Left lobe of liver (tissue), 2 donors: ENCODE measurements around the gene TGFBI. TPM values are rescaled to one million over a fixed set of nuclear protein-coding genes. Genes with fewer than 3 reads are reported as not detected.
A peak's percentile ranks its signal among the peaks of the same experiment; 100 is the strongest.

Experiments used
- ATAC-seq: fragments of 200-7000 bp; cut with Tn5 transposase; one replicate; pipeline ENCODE4 v1.9.1; 2020; ENCODE audit warnings: mild to moderate bottlenecking, moderate library complexity
- DNase-seq: peaks from one replicate; pipeline ENCODE4 v3.0.0-alpha.2; 2020; ENCODE audit warnings: low spot score
- total RNA-seq: library from RNA; stranded (reverse); gene quantifications from one replicate; pipeline ENCODE4 v1.2.1, GENCODE V29; 2021
- donor health status: DM: no; HTN: no; CAD: no; lungs with moderate emphysema.
- donor health status: DM: no; HTN: yes; CAD: no.

TGFBI gene
- total RNA-seq, 1 donor from 2014 or later: 49.3 TPM

DNA sequence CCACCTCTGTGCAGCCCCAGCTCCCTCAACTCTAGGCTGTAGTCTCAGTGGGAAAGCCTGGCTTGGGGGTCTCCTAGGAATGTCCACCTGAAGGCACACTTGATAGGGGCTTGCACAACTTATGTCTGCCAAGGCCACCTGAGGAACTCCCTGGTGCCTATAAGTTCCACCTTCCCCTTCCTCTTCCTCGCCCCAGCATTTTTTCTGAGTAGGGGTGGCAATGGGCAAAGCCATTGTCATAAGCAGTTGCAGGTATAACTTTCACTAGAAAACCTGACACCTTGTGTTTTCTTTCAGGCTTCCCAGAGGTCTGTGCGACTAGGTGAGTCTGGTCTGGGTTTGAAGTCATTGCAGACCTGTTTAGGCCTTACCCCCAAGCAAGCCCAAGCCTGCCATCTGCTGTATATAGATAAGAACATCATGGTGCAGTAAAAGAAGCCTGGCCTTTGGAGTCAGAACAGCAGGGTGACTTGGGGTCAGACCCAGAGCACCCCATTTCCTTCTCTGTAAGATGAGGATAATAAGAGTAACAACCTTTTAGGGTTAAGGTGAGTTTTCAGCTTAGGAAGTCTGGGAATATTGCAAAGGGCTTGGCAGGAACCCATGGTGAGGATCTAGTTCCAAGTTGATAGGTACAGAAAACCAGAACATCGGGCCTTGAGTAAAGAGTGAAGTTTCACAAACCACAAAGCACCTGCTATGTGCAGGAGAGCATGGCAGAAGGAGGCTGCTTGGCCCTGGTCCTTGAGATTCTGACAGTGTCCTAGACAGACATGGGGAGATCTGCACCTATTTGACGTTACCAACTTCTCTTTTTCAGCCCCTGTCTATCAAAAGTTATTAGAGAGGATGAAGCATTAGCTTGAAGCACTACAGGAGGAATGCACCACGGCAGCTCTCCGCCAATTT, 33.8 kb downstream of the TGFBI start:
- ATAC-seq (peak; percentile 65), DNase-seq (no peak)

DNA sequence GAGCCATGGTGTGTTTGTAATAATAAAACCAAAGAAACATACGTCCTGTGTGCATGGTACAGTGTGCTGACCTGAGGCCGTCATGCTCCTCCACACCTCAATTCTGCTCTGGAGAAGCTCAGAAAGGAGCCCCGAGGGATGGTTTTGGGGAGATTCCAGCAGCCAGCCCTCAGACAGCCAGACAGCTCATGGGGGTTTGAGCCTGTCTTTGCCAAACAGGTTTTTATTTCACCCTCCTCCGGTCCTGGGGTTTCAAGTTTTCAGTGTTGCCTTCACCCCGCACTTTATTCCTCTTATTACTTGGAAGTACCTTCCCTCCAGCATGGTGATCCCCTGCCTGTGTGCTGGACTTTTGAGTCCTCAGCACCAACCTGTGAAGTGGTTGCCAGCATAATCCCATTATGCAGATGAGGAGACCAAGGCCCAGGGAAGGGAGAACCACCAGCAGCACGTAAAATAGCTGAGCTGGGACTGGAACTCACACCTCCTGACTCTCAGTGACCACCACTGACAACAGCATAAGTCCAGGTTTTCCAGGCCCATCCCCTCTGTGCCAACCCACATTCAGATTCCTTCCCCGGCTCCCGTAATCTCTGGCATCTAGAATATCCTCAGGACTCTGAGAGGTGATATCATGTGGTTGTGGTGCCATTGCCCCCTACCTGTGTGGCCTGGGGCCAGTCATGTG, 35.1 kb downstream of the TGFBI start:
- ATAC-seq (no peak), DNase-seq (peak; percentile 14)

DNA sequence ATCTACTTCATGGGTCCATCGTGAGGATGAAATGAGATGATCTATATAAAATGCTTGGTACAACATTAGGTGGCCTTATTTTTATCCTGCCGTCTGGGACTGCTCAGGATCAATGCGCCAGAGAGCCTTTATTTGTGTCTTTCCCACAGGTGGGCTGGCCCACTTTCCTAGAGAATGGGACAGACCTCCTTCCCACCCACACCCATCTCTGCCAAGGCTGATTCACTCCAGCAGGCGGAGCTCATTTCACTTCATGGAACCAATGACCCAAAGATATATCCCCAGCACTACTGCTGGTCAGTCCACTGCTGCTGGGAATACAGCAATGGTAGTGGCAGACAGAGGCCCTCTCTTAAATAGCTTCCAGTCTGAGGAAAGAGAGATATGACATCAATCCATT, 35.7 kb downstream of the TGFBI start:
- DNase-seq (no peak), ATAC-seq (no peak)

DNA sequence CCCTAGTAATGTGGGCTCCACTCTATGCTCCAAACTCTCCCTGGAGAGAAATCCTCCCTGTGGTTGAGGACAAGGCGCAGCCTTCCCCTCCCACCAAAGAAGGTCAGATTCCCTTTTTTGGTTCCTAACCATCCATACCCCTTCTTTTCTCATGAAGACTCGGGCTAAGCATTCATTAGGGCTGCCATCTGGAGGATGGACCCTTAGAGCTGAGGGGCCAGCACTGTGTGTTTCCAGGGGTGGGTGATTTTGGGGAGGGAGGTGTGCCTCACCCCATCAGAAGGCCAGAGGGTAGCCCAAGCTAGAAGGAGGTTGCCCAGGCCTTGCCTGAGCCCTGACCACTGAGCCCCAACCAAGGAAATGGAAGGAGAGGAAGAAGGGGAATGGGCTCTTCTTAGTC, 36.8 kb downstream of the TGFBI start:
- ATAC-seq (no peak), DNase-seq (no peak)

DNA sequence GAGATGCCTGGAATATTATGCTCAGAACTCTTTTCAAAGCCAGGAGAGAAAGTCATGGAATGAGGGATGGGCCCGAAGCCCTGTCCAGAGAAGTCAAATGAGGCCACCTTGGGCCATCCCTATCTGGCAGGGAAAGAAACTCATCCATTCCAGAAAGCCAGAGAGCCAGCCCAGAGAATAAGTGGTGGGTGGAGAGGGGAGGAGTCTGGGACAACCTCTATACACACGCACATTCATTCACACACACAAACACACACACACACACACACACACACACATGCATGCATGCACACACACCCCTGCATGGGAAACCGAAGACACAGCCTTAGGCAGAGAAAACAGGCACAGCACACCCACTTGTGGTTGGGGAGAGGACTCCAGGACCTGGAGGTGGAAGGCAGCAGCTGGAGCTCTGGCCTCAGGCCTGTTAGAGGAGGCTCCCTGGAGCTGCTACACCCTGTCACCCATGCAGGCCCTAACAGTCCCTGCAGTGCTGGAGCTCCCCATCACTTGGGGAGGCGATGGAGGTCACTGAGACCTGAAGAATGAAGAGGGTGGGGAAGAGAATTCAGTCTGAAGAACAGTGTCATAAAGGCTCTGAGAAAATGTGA, 38.0 kb downstream of the TGFBI start:
- ATAC-seq (peak; percentile 81), DNase-seq (peak; percentile 76)

DNA sequence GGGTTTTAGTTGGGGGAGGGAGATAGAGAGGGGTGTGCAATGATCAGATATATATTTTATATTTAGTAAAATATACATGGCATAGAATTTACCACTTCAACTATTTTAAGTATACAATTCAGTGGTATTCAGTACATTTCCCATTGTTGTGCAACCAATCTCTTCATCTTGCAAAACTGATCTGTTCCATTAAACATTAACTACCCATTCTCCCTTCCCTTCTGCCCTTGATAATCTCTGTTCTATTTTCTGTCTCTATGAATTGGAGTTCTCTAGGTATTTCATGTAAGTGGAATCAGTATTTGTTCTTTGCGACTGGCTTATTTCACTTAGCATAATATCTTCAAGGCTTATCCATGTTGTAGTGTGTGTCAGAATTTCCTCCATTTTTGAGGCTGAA, 38.6 kb downstream of the TGFBI start:
- peak; percentile 55 for ATAC-seq
- DNase-seq: no peak

DNA sequence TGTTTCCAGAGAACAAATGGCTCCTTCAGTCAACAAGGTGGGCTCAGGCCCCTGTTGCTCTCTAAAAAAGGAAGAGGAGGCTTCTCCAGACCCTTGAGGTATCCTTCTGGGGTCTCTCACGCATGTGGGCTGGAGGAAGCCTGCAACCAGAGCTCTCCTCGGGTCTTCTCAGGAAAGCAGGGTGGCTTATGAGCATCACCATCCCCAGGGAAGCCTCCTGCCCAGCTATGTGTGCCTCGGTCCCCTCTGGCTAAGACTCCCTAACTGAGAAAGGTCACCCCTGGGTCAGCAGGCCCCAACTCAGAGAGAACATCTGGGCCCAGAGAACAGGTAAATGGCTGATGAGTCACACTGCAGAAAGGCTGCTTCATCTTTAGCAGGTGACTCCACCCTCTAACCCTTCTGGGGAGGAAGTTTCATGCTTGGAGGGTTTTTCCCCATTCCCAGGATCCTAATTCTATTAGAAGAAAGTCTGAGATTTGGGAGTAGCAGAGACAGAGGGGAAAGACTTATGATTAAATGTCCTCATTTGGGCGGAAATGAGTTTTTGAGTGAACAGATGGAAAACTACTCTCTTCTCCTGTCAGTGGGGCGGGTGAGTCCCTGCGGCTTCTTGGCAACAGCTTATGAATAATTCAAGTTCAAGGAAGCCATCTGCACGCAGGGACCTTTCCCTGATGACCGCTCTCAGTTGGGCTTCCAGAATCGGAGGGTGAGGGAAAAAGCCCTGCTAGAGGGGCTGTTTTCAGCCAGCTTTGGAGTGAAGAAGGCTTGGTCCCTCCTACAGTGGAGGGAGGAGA, 41.9 kb downstream of the TGFBI start:
- ATAC-seq (no peak), DNase-seq (peak; percentile 26)

DNA sequence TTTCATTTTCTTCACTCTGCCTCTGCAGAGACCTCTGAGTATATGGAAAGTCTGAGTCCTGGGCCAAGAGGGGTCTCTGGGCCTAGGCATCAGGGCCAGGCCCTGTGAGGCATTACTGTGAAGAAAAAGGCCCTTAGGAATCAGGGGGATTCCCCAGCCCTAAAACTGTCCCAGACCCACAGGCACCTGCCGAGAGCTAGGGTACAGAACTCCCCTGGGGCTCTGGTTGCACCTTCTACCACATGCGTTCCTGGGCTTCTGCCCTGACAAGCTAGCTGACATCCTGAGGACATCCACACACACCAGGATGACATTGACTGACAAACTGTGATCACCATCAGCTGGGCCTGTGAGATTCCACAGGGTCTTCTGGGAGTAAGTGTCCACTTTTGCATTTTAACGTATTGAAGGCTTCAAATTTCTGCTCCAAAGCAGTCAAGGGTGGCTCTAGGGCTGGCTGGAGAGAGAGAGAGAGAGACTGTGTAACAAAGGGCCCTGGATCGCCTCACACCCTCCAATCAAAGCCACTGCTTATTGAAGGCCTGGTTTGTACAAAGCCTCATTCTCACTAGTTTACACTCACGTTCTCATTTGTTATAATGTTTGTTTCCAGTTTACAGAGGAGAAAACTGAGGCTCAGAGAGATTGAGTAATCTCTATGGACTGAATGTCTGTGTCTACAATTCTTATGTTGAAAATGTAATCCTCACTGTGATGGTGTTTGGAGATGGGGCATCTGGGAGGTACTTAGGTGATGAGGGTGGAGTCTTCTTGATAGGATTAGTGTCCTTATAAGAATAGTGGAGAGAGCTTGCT, 45.1 kb downstream of the TGFBI start:
- DNase-seq (no peak), ATAC-seq (no peak)

DNA sequence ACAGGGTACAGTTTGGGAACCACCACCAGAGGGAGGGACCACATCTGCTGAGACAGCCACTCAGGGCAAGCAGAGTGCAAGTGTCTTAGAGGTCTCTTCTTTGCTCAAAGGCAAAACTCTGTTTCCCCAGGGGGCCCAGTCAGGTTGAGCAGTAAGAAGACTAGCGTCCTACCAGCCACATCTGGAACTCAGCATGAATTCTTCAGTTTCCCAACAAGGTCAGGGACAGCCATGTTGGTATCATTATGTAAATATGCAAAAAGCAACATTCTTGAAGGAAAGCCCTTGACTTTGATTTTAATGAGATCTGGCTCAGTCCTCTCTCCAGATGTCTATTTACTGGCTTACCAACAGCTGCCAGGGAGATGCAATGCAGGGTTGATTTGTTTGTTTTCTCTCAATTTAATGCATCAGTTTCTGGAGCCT, 46.7 kb downstream of the TGFBI start:
- ATAC-seq: no peak

DNA sequence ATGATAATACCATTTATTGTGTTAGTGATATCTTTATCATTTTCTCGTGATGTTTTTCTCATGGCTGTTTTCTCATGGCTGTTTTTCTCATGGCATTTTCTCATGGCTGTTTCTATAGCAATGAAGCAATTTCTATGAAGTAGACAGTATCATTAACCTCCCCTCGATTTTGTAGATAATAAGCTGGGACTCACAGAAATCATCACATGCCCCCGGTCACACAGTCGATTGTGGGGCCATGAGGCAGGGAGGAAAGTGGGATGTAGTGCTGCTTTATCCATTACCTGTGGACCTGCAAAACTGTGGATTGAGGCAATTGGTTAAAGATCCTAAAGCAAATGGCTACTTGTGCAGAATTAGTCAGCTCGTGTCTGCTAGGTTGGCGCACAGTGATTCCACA, 47.3 kb downstream of the TGFBI start:
- no peak for ATAC-seq
- DNase-seq: peak; percentile 1

More for the DNA sequence above, 46.7 kb downstream of the TGFBI start:
- DNase-seq: peak; percentile 12

DNA sequence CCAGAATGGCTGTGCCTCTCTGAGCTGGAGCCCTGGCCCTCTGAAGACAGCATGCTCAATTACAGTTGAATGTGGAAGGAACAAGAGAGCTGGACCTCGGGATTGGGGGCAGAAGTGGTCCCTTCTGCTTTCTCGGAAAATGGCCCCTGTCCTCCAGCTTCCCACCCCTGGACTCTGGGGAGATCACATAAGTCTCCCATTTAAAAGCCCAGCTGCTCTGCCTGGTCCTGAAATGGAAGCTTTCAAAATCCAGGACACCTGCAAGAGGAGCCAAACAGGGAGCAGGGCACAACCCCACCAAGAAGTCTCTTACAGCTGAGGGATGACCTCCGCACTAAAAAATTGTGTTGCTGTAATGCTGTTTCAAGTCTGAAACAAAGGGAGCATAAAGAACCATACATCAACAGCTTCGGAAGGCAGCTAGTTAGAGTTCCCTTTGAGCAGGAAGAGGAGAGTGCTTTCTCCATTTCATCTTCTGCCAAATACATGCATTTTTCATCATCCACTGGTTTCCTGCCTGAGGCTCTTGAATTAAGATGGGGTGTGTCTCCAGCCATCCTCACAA, 48.2 kb downstream of the TGFBI start:
- DNase-seq (peak; percentile 8), ATAC-seq (no peak)

DNA sequence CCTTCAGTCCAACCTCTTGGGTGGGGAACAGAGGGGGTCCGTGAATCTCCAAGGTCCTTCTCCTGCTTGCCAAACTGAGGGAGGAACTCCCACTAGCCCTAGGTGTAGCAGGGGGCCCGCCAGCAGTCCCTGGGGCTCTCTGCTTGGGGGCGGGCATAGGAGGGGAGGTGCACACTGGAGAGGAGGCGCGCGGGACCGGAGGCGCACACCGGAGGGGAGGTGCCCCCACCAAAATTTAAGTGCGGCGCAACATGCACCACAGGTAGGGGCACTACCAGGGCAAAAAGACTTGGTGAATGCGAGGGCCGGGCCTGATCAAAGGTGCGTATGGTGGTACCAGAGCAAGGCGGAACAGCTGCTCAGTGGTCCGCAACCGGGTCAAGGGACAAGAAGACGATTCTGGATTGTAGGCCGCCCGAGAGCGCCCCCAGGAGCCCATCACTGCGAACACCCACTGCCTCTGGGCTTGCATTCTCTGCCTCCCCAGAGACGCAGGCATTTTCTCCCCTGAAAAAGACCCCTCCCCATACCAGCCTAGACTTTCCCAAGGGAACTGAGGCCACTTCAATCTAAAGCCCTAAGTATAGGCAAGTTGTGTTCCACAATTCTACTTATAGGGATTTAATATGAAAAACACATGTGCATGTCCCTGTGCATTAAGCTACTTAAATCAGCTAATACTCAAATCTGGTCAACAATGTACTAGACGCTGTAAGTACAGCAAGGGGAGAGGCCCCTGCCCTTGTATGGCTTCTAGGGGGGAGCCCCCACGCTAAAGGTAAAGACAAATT, 50.6 kb downstream of the TGFBI start:
- peak; percentile 42 for DNase-seq
- no peak for ATAC-seq

DNA sequence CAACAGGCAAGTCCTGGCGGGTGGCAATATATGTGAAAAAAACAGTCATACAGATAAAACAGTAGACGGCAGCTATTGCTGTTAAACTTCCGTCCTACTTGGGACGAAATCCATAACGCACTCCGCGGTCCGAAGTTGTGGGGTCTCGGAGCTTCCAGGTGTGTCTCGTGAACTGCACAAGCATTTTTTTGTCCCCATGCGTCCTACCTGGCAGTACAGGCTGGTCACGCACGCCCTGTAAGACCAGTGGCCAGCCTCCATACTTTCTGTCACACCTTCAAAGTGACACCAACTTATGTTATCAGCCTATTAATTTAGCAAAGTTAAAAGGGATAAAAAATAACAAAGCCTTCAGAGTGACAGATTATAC, 51.3 kb downstream of the TGFBI start:
- no peak for DNase-seq
- peak; percentile 0 for ATAC-seq

DNA sequence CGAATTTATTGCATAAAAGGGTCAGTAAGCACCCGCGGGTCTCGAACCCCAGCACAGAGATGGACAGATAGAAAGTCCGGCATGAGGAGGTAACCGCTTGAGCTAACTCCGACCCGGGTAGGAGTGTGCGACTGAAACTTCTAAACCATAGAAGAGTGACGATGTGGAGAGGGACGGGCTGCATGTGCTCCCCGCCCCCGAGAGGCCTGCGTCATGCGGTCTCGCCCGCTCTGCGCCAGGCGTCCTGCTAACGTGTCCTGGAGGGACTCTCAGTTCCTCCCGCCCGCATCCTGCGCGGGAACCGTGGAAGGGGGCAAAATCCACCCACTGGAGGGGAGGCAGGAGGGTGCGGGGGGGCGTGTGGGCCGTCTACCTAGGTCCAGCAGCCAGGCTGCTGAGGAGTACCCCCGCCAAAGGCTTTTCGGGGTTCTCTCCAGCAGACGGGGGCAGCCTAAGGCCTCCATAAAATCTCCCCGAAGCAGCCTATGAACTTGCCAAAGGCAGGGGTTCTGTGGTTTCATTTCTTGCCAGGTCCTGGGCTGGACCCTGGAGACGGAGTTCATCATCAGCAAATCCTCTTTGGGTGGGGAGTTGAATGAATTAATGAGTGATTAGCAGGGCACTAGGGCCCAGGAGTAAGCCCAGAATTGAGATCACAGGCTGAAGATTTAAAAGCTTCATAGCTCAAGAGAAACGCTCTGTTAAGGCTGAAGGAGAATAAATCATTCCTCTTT, 51.9 kb downstream of the TGFBI start:
- DNase-seq (peak; percentile 94), ATAC-seq (peak; percentile 88)

DNA sequence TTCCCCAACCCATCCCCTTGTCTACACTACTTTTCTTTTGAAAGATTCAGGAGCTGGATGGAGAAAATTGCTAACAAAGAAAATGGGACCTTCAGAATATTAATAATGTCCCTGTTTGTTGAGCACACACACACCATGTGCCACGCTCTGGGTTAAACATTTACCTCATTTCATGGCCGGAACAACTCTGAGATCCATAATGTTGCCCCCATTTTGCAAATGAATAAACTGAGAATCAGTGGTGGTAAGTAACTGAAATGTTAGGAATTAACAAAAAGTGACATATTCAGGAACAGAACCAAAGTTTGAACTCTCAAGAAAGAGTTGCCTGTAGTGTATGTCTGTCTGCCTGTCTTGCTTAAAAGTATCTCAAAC, 52.4 kb downstream of the TGFBI start:
- peak; percentile 22 for ATAC-seq
- peak; percentile 37 for DNase-seq

DNA sequence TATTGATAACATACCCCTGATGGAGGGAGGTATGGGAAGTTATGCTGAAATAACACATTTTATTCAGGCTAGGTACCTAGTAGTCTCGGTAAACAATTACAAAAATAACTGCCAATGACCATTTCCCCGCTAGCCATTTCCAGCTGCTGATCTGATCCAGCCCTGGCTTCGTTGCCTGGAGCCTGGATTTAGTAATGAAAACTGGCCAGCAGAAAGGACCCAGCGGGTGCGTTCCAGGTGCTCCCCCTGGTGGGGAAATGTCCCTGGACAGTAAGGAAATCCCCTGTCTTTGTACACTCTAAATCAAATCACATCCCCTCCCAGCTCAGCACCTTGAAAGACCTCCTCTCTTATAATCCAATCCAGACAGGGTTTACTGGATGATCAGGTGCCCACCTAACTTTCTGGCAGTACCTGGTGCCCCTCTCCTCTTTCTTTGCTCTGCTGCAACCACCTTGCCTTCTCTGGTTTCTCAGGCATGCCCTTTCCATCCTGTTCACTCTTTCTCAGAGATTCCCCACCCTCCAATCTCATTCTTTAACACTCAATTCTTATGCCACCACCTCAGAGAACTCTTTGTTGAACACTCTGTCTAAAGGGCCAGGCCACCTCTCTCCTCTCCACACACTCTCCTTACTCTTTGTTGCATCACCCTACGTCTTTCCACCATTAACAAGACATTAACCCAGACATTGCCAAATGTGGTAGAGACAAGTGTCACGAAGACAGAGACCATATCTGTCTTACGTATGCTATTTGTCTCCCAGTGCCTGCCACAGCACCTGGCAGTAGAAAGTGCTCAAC, 53.8 kb downstream of the TGFBI start:
- DNase-seq (peak; percentile 90), ATAC-seq (peak; percentile 82)

DNA sequence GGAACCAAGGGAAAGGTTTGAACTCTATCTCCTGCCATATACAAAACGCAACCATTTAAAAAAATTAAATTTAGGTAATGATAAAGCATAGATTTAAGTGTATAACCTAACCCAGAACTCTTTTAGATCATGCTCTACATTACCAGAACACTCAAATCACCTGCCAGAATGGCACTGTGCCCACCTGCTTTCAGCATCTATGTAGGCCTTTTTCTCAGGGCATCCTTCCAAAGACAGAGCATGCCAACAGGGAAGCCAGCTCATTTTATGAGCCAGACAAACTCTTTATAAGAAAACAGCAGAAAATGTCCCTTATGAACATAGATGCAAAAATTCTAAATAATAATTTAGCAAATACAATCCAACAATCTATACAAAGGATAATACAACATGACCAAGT, 55.9 kb downstream of the TGFBI start:
- ATAC-seq (peak; percentile 21), DNase-seq (peak; percentile 89)
